T-helper 17 cell (primary cell): ENCODE results near the gene ZNF512B. TPM values are rescaled to one million over a fixed set of nuclear protein-coding genes. Genes with fewer than 3 reads are reported as not detected.
"Not testable (repeated sequence)": the region's sequence is repeated elsewhere in the genome, so short reads cannot be mapped to it uniquely, and the experiment has no call there.

Experiments
- ATAC-seq: fragments of 150-1000 bp; cut with Tn5 transposase; 2 replicates; pipeline ENCODE4 v1.10.0; 2021; ENCODE audit warnings: mild to moderate bottlenecking, moderate library complexity
- DNase-seq, 3 donors: peaks; one replicate each; pipeline versions ENCODE4 v3.0.0 to v3.0.0-alpha.2; 2020 to 2021
- H3K9me3 ChIP-seq: one replicate; pipeline ENCODE4 v1.7.0; 2013; ENCODE audit warnings: low read length, mild to moderate bottlenecking; ENCODE audit not compliant: control insufficient read depth, poor library complexity, severe bottlenecking
- H3K27ac Mint-ChIP-seq: one replicate; pipeline ENCODE4 v1.8.0; 2022; ENCODE audit warnings: mild to moderate bottlenecking, moderate library complexity, mixed read lengths
- H3K27me3 Mint-ChIP-seq: one replicate; pipeline ENCODE4 v1.8.0; 2022; ENCODE audit warnings: mixed read lengths
- H3K36me3 Mint-ChIP-seq: one replicate; pipeline ENCODE4 v1.8.0; 2022; ENCODE audit warnings: low read depth, mixed read lengths
- H3K4me1 Mint-ChIP-seq: one replicate; pipeline ENCODE4 v1.8.0; 2022; ENCODE audit warnings: mild to moderate bottlenecking, mixed read lengths
- H3K4me3 Mint-ChIP-seq: one replicate; pipeline ENCODE4 v1.8.0; 2022; ENCODE audit warnings: mild to moderate bottlenecking, moderate library complexity, mixed read lengths
- total RNA-seq, 4 donors: library from RNA in 2 of 4; stranded (reverse) in 2 of 4; gene quantifications; one replicate each; pipeline ENCODE4 v1.2.3 and lab custom pipeline; 2022 to 2026

The ZNF512B gene
- total RNA-seq, 2 donors from 2014 or later: 17.9 to 18.8 TPM

- DNase-seq: no peak
- no peaks in the 10 kb centered on the region for H3K27me3 Mint-ChIP-seq
- peaks cover 7% of the 10 kb centered on the region for H3K4me1 Mint-ChIP-seq
- H3K27ac Mint-ChIP-seq: no peak overlapping the region
- no peaks in the 10 kb centered on the region for H3K9me3 ChIP-seq
- H3K4me3 Mint-ChIP-seq: no peak overlapping the region
- no peak for ATAC-seq
- no peaks in the 10 kb centered on the region for H3K36me3 Mint-ChIP-seq
These were observed 5.9 kb downstream of the ZNF512B start for GRCh38 chr20:63963784-63964301.

- H3K27me3 Mint-ChIP-seq: no peaks in the 10 kb centered on the region
- no peak overlapping the region for H3K27ac Mint-ChIP-seq
- no peaks in the 10 kb centered on the region for H3K9me3 ChIP-seq
- DNase-seq (no peak), ATAC-seq (no peak)
- H3K36me3 Mint-ChIP-seq: no peaks in the 10 kb centered on the region
- peaks cover 2% of the 10 kb centered on the region for H3K4me1 Mint-ChIP-seq
- no peak overlapping the region for H3K4me3 Mint-ChIP-seq
These were observed 6.4 kb downstream of the ZNF512B start for GRCh38 chr20:63963348-63963741.

GRCh38 chr20:63962426-63963347, 7.0 kb downstream of the ZNF512B start:
- DNase-seq (no peak), ATAC-seq (no peak)
- Mint-ChIP-seq H3K4me1 (peaks cover 2% of the 10 kb centered on the region), H3K36me3 (no peaks in the 10 kb centered on the region), H3K27me3 (no peaks in the 10 kb centered on the region), H3K27ac (no peak overlapping the region), H3K4me3 (no peak overlapping the region)
- no peaks in the 10 kb centered on the region for H3K9me3 ChIP-seq

- H3K4me1 Mint-ChIP-seq: peaks cover 8% of the 10 kb centered on the region
- no peaks in the 10 kb centered on the region for H3K9me3 ChIP-seq
- H3K27ac Mint-ChIP-seq: no peak overlapping the region
- no peaks in the 10 kb centered on the region for H3K27me3 Mint-ChIP-seq
- no peak overlapping the region for H3K4me3 Mint-ChIP-seq
- DNase-seq (no peak), ATAC-seq (no peak)
- H3K36me3 Mint-ChIP-seq: no peaks in the 10 kb centered on the region
These were observed 7.9 kb downstream of the ZNF512B start for GRCh38 chr20:63961664-63962425.

GRCh38 chr20:63960654-63961621, 8.8 kb downstream of the ZNF512B start:
- H3K27me3 Mint-ChIP-seq, DNase-seq, ATAC-seq, H3K9me3 ChIP-seq, H3K4me3 Mint-ChIP-seq, H3K36me3 Mint-ChIP-seq, H3K27ac Mint-ChIP-seq, H3K4me1 Mint-ChIP-seq: not testable (repeated sequence)

GRCh38 chr20:63959699-63960075, 10.0 kb downstream of the ZNF512B start:
- H3K4me3 Mint-ChIP-seq: no peak overlapping the region

GRCh38 chr20:63958964-63959698, 10.6 kb downstream of the ZNF512B start:
- Mint-ChIP-seq H3K27ac (no peak overlapping the region), H3K27me3 (no peaks in the 10 kb centered on the region), H3K36me3 (no peaks in the 10 kb centered on the region), H3K4me1 (peaks cover 13% of the 10 kb centered on the region), H3K4me3 (no peak overlapping the region)
- DNase-seq (no peak), ATAC-seq (no peak)
- H3K9me3 ChIP-seq: no peaks in the 10 kb centered on the region

More at GRCh38 chr20:63959699-63960075, 10.0 kb downstream of the ZNF512B start:
- ATAC-seq (no peak), DNase-seq (no peak)
- Mint-ChIP-seq H3K27ac (no peak overlapping the region), H3K36me3 (no peaks in the 10 kb centered on the region), H3K4me1 (peaks cover 10% of the 10 kb centered on the region), H3K27me3 (no peaks in the 10 kb centered on the region)
- H3K9me3 ChIP-seq: no peaks in the 10 kb centered on the region

- H3K9me3 ChIP-seq: no peaks in the 10 kb centered on the region
- H3K4me3 Mint-ChIP-seq: peak overlapping the region; percentile 72
- H3K27ac Mint-ChIP-seq: no peak overlapping the region
- no peak for ATAC-seq
- no peak for DNase-seq
- no peaks in the 10 kb centered on the region for H3K27me3 Mint-ChIP-seq
- peaks cover 16% of the 10 kb centered on the region for H3K4me1 Mint-ChIP-seq
- no peaks in the 10 kb centered on the region for H3K36me3 Mint-ChIP-seq
These were observed 11.3 kb downstream of the ZNF512B start for GRCh38 chr20:63958471-63958870.

GRCh38 chr20:63957690-63958441, 11.9 kb downstream of the ZNF512B start:
- no peaks in the 10 kb centered on the region for H3K9me3 ChIP-seq
- peak overlapping the region; percentile 85 for H3K4me3 Mint-ChIP-seq
- DNase-seq (no peak), ATAC-seq (no peak)
- H3K36me3 Mint-ChIP-seq: no peaks in the 10 kb centered on the region
- peak overlapping the region; percentile 51 for H3K27ac Mint-ChIP-seq
- H3K4me1 Mint-ChIP-seq: peaks cover 21% of the 10 kb centered on the region
- H3K27me3 Mint-ChIP-seq: no peaks in the 10 kb centered on the region

GRCh38 chr20:63957004-63957689, 12.6 kb downstream of the ZNF512B start:
- Mint-ChIP-seq H3K27ac (peak overlapping the region; percentile 51), H3K4me3 (peak overlapping the region; percentile 85), H3K4me1 (peaks cover 21% of the 10 kb centered on the region), H3K36me3 (no peaks in the 10 kb centered on the region), H3K27me3 (no peaks in the 10 kb centered on the region)
- DNase-seq (peak; percentile 42 to 61 (median 50)), ATAC-seq (peak; percentile 38)
- no peaks in the 10 kb centered on the region for H3K9me3 ChIP-seq

- DNase-seq (no peak), ATAC-seq (peak; percentile 27)
- Mint-ChIP-seq H3K27ac (peak overlapping the region; percentile 51), H3K4me1 (peaks cover 23% of the 10 kb centered on the region), H3K27me3 (no peaks in the 10 kb centered on the region), H3K4me3 (peak overlapping the region; percentile 85), H3K36me3 (no peaks in the 10 kb centered on the region)
- no peaks in the 10 kb centered on the region for H3K9me3 ChIP-seq
These were observed 13.1 kb downstream of the ZNF512B start for GRCh38 chr20:63956664-63957003.
